ENCODE measurements around the gene CMC4.

DNA sequence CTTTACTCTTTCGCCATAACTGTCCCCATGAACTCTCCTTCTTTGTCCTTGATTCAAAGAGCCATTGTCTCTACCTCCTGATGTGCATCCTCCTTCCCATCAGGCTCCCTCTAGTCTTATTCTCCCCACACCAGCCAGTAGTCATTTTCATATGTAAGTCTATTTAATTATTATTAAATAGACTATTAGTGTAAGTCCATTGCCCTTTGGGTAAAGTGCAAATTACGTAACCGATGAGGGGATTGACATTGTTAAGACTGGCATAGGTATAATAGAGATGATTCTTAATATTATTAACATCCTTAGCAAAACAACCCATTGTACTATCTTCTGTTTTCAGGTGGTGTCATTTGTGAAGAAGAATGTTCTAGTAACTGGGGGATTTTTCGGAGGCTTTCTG lies 16.7 kb downstream of the CMC4 start:
- TF ChIP-seq POLR2A (IDR thresholded peaks at IDR 0.05) (no peak), POLR2AphosphoS5 (IDR thresholded peaks at IDR 0.05) (no peak), EP300 (IDR thresholded peaks at IDR 0.05) (no peak)
- TF ChIP-seq, protein P1, sequence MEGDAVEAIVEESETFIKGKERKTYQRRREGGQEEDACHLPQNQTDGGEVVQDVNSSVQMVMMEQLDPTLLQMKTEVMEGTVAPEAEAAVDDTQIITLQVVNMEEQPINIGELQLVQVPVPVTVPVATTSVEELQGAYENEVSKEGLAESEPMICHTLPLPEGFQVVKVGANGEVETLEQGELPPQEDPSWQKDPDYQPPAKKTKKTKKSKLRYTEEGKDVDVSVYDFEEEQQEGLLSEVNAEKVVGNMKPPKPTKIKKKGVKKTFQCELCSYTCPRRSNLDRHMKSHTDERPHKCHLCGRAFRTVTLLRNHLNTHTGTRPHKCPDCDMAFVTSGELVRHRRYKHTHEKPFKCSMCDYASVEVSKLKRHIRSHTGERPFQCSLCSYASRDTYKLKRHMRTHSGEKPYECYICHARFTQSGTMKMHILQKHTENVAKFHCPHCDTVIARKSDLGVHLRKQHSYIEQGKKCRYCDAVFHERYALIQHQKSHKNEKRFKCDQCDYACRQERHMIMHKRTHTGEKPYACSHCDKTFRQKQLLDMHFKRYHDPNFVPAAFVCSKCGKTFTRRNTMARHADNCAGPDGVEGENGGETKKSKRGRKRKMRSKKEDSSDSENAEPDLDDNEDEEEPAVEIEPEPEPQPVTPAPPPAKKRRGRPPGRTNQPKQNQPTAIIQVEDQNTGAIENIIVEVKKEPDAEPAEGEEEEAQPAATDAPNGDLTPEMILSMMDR (IDR thresholded peaks at IDR 0.05): no peak

Data from suprapubic skin (tissue), 4 donors.